ENCODE measurements around the gene FRYL. TPM values are rescaled to one million over a fixed set of nuclear protein-coding genes. Genes with fewer than 3 reads are reported as not detected.

Gene FRYL
- total and polyA plus RNA-seq, 2 of the 13 experiments (the other 11 are each of a cell fraction or from before 2014, with no cell fraction given), result 9.7 to 19.6 TPM

- no peak for FAIRE-seq
- ATAC-seq, result no peak
- 77% methylated on average over 4 of the region's 4 CpGs for WGBS (ENCODE audit: low lambda C conversion rate)
- DNase-seq (ENCODE audit: low spot score), result no peak
- Histone ChIP-seq H3K4me2 (ENCODE audit: low read depth, low read length) (no peak overlapping the region; the same call in 1 of the 2 replicates), H4K20me1 (ENCODE audit: insufficient read depth, low read length) (no peaks in the 10 kb centered on the region), H3K9ac (ENCODE audit: insufficient read depth, low read depth, low read length) (no peak overlapping the region), H2AFZ (ENCODE audit: low read length) (no peak overlapping the region), H3K36me3 (replicated peaks in 1 of 2; ENCODE audit: control insufficient read depth in 1 of 2, insufficient read depth in 2 of 2, low read length in 2 of 2) (no peaks in the 10 kb centered on the region), H3K79me2 (ENCODE audit: insufficient read depth, low read length) (no peaks in the 10 kb centered on the region), H3K9me3 (ENCODE audit: low read length) (no peaks in the 10 kb centered on the region), H3K4me3 (replicated peaks in 1 of 3; ENCODE audit: insufficient read depth in 1 of 3, low read depth in 2 of 3, low read length in 3 of 3) (no peak overlapping the region), H3K4me1 (ENCODE audit: insufficient read depth, low read length) (peaks cover 36% of the 10 kb centered on the region), H3K27me3 (ENCODE audit: control insufficient read depth in 1 of 2, insufficient read depth in 2 of 2, low read length in 2 of 2) (no peaks in the 10 kb centered on the region), H3K27ac (ENCODE audit: extremely low read length, insufficient read depth, low read length) (no peak overlapping the region)
- ChIA-PET CTCF (ENCODE audit: low intra/inter-chr PET ratio, low total read pairs) (no interaction called here), POLR2A (no interaction called here)
- no TSS peak for BruUV-seq (replicated peaks)
- in situ Hi-C loops (cut with HindIII; ENCODE audit: extremely low pct_ligation_motif_present, low pct_unique_long_range_greater_than_20kb), result no loop called here
- no peak for TF ChIP-seq PHF8 (CRISPR knock-in tag; IDR thresholded peaks at IDR 0.05)
- no peak for TF ChIP-seq NR2C2 (CRISPR knock-in tag; IDR thresholded peaks at IDR 0.05; ENCODE audit: borderline replicate concordance)
- TF ChIP-seq SMAD1 (CRISPR knock-in tag; IDR thresholded peaks at IDR 0.05; ENCODE audit: borderline replicate concordance, low read depth), result no peak
- TF ChIP-seq PBX3 (CRISPR knock-in tag; IDR thresholded peaks at IDR 0.05; ENCODE audit: borderline replicate concordance), result no peak
- no peak for TF ChIP-seq ZNF274 (CRISPR knock-in tag; IDR thresholded peaks at IDR 0.05)
- no peak for TF ChIP-seq ARNT (IDR thresholded peaks at IDR 0.05)
- no peak for TF ChIP-seq FOSL2 (CRISPR knock-in tag; IDR thresholded peaks at IDR 0.05)
- no peak for TF ChIP-seq SIX1 (CRISPR knock-in tag; IDR thresholded peaks at IDR 0.05; ENCODE audit: borderline replicate concordance)
- intact Hi-C loops (cut with micrococcal nuclease; ENCODE audit: unreplicated experiment), result loop anchor here (2.0 to 5.0 kb wide), 2 partner anchors 20 to 180 kb away; partner anchors contain the start of gene FRYL
Observed at GRCh38 chr4:48602763-48603162, 177.3 kb downstream of the FRYL start.

GRCh38 chr4:48602222-48602621, 177.9 kb downstream of the FRYL start:
- DNase-seq (ENCODE audit: low spot score) (no peak), FAIRE-seq (no peak), ATAC-seq (no peak)
- Histone ChIP-seq H3K79me2 (ENCODE audit: insufficient read depth, low read length) (no peaks in the 10 kb centered on the region), H4K20me1 (ENCODE audit: insufficient read depth, low read length) (no peaks in the 10 kb centered on the region), H3K9ac (ENCODE audit: insufficient read depth, low read depth, low read length) (no peak overlapping the region), H3K4me2 (ENCODE audit: low read depth, low read length) (no peak overlapping the region), H3K4me1 (ENCODE audit: insufficient read depth, low read length) (peaks cover 36% of the 10 kb centered on the region), H3K9me3 (ENCODE audit: low read length) (no peaks in the 10 kb centered on the region), H3K4me3 (replicated peaks in 1 of 3; ENCODE audit: insufficient read depth in 1 of 3, low read depth in 2 of 3, low read length in 3 of 3) (no peak overlapping the region), H3K36me3 (replicated peaks in 1 of 2; ENCODE audit: control insufficient read depth in 1 of 2, insufficient read depth in 2 of 2, low read length in 2 of 2) (no peaks in the 10 kb centered on the region), H3K27me3 (ENCODE audit: control insufficient read depth in 1 of 2, insufficient read depth in 2 of 2, low read length in 2 of 2) (no peaks in the 10 kb centered on the region), H3K27ac (ENCODE audit: extremely low read length, insufficient read depth, low read length) (no peak overlapping the region), H2AFZ (ENCODE audit: low read length) (no peak overlapping the region)
- BruUV-seq (replicated peaks), result no TSS peak
- intact Hi-C loops (cut with micrococcal nuclease; ENCODE audit: unreplicated experiment) (loop anchor here (2.0 to 5.0 kb wide), 2 partner anchors 21 to 180 kb away; partner anchors contain the start of gene FRYL), in situ Hi-C loops (cut with HindIII; ENCODE audit: extremely low pct_ligation_motif_present, low pct_unique_long_range_greater_than_20kb) (no loop called here)
- 81% methylated on average over 3 of the region's 3 CpGs for WGBS (ENCODE audit: low lambda C conversion rate)
- POLR2A ChIA-PET, result no interaction called here
- CTCF ChIA-PET (ENCODE audit: low intra/inter-chr PET ratio, low total read pairs), result no interaction called here
- TF ChIP-seq ZNF660 (CRISPR knock-in tag; IDR thresholded peaks at IDR 0.05; ENCODE audit: borderline replicate concordance, low read depth) (no peak), GPBP1L1 (CRISPR knock-in tag; IDR thresholded peaks at IDR 0.05) (no peak), POGK (CRISPR knock-in tag; conservative IDR thresholded peaks at IDR 0.05) (no peak), RNF219 (CRISPR knock-in tag; IDR thresholded peaks at IDR 0.05) (no peak)

All from HepG2 (cell line).